A549 (cell line): ENCODE results near the gene RXRA. TPM values are rescaled to one million over a fixed set of nuclear protein-coding genes. Genes with fewer than 3 reads are reported as not detected.

ENCODE experiments used
- ATAC-seq, 2 experiments: fragments of 200-7000 bp in 1 of 2; fragments of >200 bp in 1 of 2; cut with Nextera tagmentation in 1 of 2; cut with Tn5 transposase in 1 of 2; 3 replicates each; pipeline versions ENCODE4 v1.8.0 to v1.9.1; 2018 to 2020; ENCODE audit warnings: mild to moderate bottlenecking in 1 of 2, moderate library complexity in 1 of 2
- CTCF ChIA-PET: fragments of 300-600 bp; sonication (Branson Sonifier 250); formaldehyde crosslinking; extraction: SDS; loops from one replicate; lab custom pipeline; 2021; ENCODE audit warnings: antibody characterized with exemption, inconsistent platforms; lab: Yijun Ruan, JAX
- POLR2A ChIA-PET: fragments of 350-600 bp; formaldehyde crosslinking; extraction: SDS; loops from one replicate; lab custom pipeline; 2021; ENCODE audit warnings: antibody characterized with exemption, inconsistent platforms; lab: Yijun Ruan, JAX
- DNase-seq, 2 experiments: peaks; one replicate each; pipeline versions ENCODE4 v3.0.0 to v3.0.0-alpha.2; 2011 to 2016; ENCODE audit warnings: low read depth in 1 of 2, low spot score in 1 of 2
- FAIRE-seq: peaks from 2 replicates; lab custom pipeline; 2011; peaks lifted over from hg19 to GRCh38; lab: Jason Lieb, UNC
- H3K27ac ChIP-seq, 2 experiments: fragments of >200 bp; sonication (Bioruptor Twin); formaldehyde crosslinking; 3 replicates each; pipeline ENCODE4 v1.5.1; 2016 to 2017
- H3K4me1 ChIP-seq: fragments of >200 bp; sonication (Bioruptor Twin); formaldehyde crosslinking; 3 replicates; pipeline ENCODE4 v1.6.1; 2016
- H3K4me2 ChIP-seq: fragments of >200 bp; sonication (Bioruptor Twin); formaldehyde crosslinking; 3 replicates; pipeline ENCODE4 v1.6.1; 2016
- H3K4me3 ChIP-seq: fragments of >200 bp; sonication (Bioruptor Twin); formaldehyde crosslinking; 3 replicates; pipeline ENCODE4 v1.5.1; 2016
- H3K9me3 ChIP-seq: fragments of >200 bp; sonication (Bioruptor Twin); formaldehyde crosslinking; 3 replicates; pipeline ENCODE4 v1.6.1; 2016
- BHLHE40 ChIP-seq: IDR thresholded peaks from 2 replicates; pipeline ENCODE4 v1.6.1; 2012; ENCODE audit warnings: low read depth, low read length, inconsistent platforms
- CEBPB ChIP-seq, 2 experiments: fragments of >200 bp in 1 of 2; sonication (Bioruptor Twin) in 1 of 2; formaldehyde crosslinking in 1 of 2; IDR thresholded peaks; 2 replicates each; pipeline ENCODE4 v1.6.1; 2012 to 2016
- EHF ChIP-seq: fragments of 250-450 bp; sonication (Bioruptor Pico); IDR thresholded peaks from 2 replicates; pipeline ENCODE4 v1.5.0; 2020; ENCODE audit warnings: mild to moderate bottlenecking
- EP300 ChIP-seq, 2 experiments: fragments of >200 bp; sonication (Bioruptor Twin); formaldehyde crosslinking; IDR thresholded peaks; 2 replicates in 1 of 2; 3 replicates in 1 of 2; pipeline ENCODE4 v1.6.1; 2016 to 2017
- HOXA7 ChIP-seq: fragments of 250-450 bp; sonication (Bioruptor Pico); IDR thresholded peaks from 2 replicates; pipeline ENCODE4 v1.5.0; 2020; ENCODE audit warnings: mild to moderate bottlenecking, moderate library complexity
- HOXB13 ChIP-seq: fragments of 250-450 bp; sonication (Bioruptor Pico); IDR thresholded peaks from 2 replicates; pipeline ENCODE4 v1.5.0; 2020; ENCODE audit warnings: low read depth, mild to moderate bottlenecking, moderate library complexity
- JUN ChIP-seq, 2 experiments: fragments of >200 bp; sonication (Bioruptor Twin); formaldehyde crosslinking; IDR thresholded peaks; 2 replicates in 1 of 2; 3 replicates in 1 of 2; pipeline ENCODE4 v1.6.1; 2016 to 2017
- JUNB ChIP-seq: fragments of >200 bp; sonication (Bioruptor Twin); formaldehyde crosslinking; IDR thresholded peaks from 2 replicates; pipeline ENCODE4 v1.6.1; 2016
- KDM5A ChIP-seq: fragments of 200-600 bp; sonication (generic); IDR thresholded peaks from 2 replicates; pipeline ENCODE4 v1.6.1; 2016; ENCODE audit warnings: antibody characterized with exemption, mild to moderate bottlenecking
- MAFK ChIP-seq: fragments of 450-650 bp; IDR thresholded peaks from 2 replicates; pipeline ENCODE4 v1.6.1; 2014; ENCODE audit not compliant: partially characterized antibody
- MAZ ChIP-seq: fragments of 150-350 bp; IDR thresholded peaks from 2 replicates; pipeline ENCODE4 v1.6.1; 2014; ENCODE audit warnings: antibody characterized with exemption, low read depth, low read length, borderline replicate concordance
- NFE2L2 ChIP-seq: fragments of 150-350 bp; conservative IDR thresholded peaks from 2 replicates; pipeline ENCODE4 v1.6.1; 2014; ENCODE audit warnings: low read length
- NR3C1 ChIP-seq: fragments of >200 bp; sonication (Bioruptor Twin); formaldehyde crosslinking; IDR thresholded peaks from 3 replicates; pipeline ENCODE4 v1.6.1; 2017
- PHF8 ChIP-seq: fragments of 200-600 bp; sonication (generic); IDR thresholded peaks from 2 replicates; pipeline ENCODE4 v1.6.1; 2016; ENCODE audit warnings: low read depth, mild to moderate bottlenecking, antibody characterized with exemption, moderate library complexity, borderline replicate concordance
- POLR2A ChIP-seq: IDR thresholded peaks from 2 replicates; pipeline ENCODE4 v1.6.1; 2012; ENCODE audit warnings: mild to moderate bottlenecking, low read length
- POLR2AphosphoS2 ChIP-seq: conservative IDR thresholded peaks from 2 replicates; pipeline ENCODE4 v1.6.1; 2012; ENCODE audit warnings: low read length, improper control_type of control experiment, inconsistent platforms
- RCOR1 ChIP-seq: fragments of 150-350 bp; IDR thresholded peaks from 2 replicates; pipeline ENCODE4 v1.6.1; 2014; ENCODE audit warnings: antibody characterized with exemption, low read length, low read depth
- RFX5 ChIP-seq: fragments of 450-650 bp; IDR thresholded peaks from 2 replicates; pipeline ENCODE4 v1.7.1; 2014; ENCODE audit warnings: antibody characterized with exemption, mild to moderate bottlenecking, moderate library complexity
- SREBF2 ChIP-seq: fragments of 450-650 bp; IDR thresholded peaks from 2 replicates; pipeline ENCODE4 v1.6.1; 2014; ENCODE audit warnings: mild to moderate bottlenecking, moderate library complexity
- ZFP36 ChIP-seq: fragments of 450-650 bp; IDR thresholded peaks from 2 replicates; pipeline ENCODE4 v1.6.1; 2014; ENCODE audit warnings: borderline replicate concordance; ENCODE audit not compliant: partially characterized antibody
- ZSCAN20 ChIP-seq: fragments of 250-450 bp; sonication (Bioruptor Pico); IDR thresholded peaks from 2 replicates; pipeline ENCODE4 v1.8.0; 2022; ENCODE audit warnings: mild to moderate bottlenecking, moderate library complexity
- WGBS: methylation state at CpG from one replicate; pipeline ENCODE4 v1.1.6; 2017; ENCODE audit errors: missing lambda C conversion rate; 5-methylcytosine and 5-hydroxymethylcytosine counted together
- polyA plus RNA-seq, 4 experiments: library from polyadenylated mRNA; depleted of rRNA in 3 of 4; stranded (reverse); fragments of >200 nt; fragmentation: RNase III in 1 of 4; extraction: RNeasy Plus Mini Kit Qiagen cat#74134 plus additional on column Dnase treatment in 1 of 4; gene quantifications; 2 replicates in 3 of 4; 3 replicates in 1 of 4; pipeline ENCODE4 v1.2.3, GENCODE V29; 2011 to 2017
- TF ChIP-seq, protein P1 (sequence below): fragments of 150-350 bp; IDR thresholded peaks from 2 replicates; pipeline ENCODE4 v1.6.1; 2014; ENCODE audit warnings: low read depth, mild to moderate bottlenecking, low read length
- TF ChIP-seq, protein P2 (sequence below): fragments of >200 bp; sonication (Bioruptor Twin); formaldehyde crosslinking; IDR thresholded peaks from 2 replicates; pipeline ENCODE4 v1.6.1; 2016
- TF ChIP-seq, protein P3 (sequence below): fragments of 250-450 bp; sonication (Bioruptor Pico); IDR thresholded peaks from 2 replicates; pipeline ENCODE4 v1.5.0; 2020; ENCODE audit warnings: low read depth, mild to moderate bottlenecking, moderate library complexity
- TF ChIP-seq, protein P4 (sequence below): fragments of 450-650 bp; IDR thresholded peaks from 2 replicates; pipeline ENCODE4 v1.6.1; 2014; ENCODE audit warnings: antibody characterized with exemption
- TF ChIP-seq, protein P5 (sequence below): fragments of >200 bp; sonication (Bioruptor Twin); formaldehyde crosslinking; IDR thresholded peaks from 3 replicates; pipeline ENCODE4 v1.5.1; 2016
- TF ChIP-seq, protein P6 (sequence below): fragments of 250-450 bp; sonication (Bioruptor Pico); IDR thresholded peaks from 2 replicates; pipeline ENCODE4 v1.5.0; 2021; ENCODE audit warnings: mild to moderate bottlenecking, moderate library complexity, borderline replicate concordance
- TF ChIP-seq, protein P7 (sequence below): IDR thresholded peaks from 2 replicates; pipeline ENCODE4 v1.6.1; 2012

RXRA gene
- polyA plus RNA-seq, 2 of the 4 experiments (the other 2 are of a cell fraction) = 6.6 to 23.9 TPM

DNA sequence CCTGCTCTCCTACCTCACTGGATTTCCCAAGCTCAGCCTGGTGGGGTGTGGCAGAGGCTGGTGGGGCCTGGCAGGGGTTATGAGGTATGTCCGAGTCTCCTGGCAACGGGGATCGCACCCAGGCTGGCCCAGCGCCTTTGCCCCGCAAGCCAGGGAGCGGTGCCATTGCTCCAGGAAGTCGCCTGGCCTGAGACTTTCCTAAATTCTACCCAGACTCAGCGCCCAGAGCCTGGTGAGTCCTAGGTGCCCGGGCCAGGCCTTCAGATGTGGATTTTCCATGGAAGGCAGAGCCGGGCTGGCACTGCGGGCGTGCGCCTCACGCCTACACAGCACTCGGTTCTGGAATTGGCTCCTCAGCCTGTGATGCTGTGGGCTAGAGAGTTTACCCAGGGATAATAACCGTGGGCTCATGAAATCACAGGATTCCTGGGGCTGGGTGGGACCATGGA lies 159.9 kb downstream of the RXRA start:
- no peak for FAIRE-seq
- no peaks in the 10 kb centered on the region for H3K4me1 ChIP-seq
- 69% methylated on average over 10 of the region's 16 CpGs for WGBS
- no peak overlapping the region for H3K4me3 ChIP-seq
- H3K9me3 ChIP-seq = no peaks in the 10 kb centered on the region
- no peak for DNase-seq
- ChIA-PET CTCF (interaction anchor here (1.2 kb wide), 1 partner anchor 37 kb away, joined by 3 read pairs; no protein-coding TSS in a partner anchor), POLR2A (no interaction called here)
- no peak overlapping the region for H3K27ac ChIP-seq
- TF ChIP-seq JUN (IDR thresholded peaks at IDR 0.05) (no peak), NR3C1 (no peak), PHF8 (no peak), EHF (no peak), ZSCAN20 (CRISPR knock-in tag) (no peak), POLR2A (no peak), SREBF2 (no peak), ZFP36 (no peak), CEBPB (IDR thresholded peaks at IDR 0.05) (no peak), JUNB (no peak), HOXA7 (no peak), POLR2AphosphoS2 (no peak)
- TF ChIP-seq, protein P1, sequence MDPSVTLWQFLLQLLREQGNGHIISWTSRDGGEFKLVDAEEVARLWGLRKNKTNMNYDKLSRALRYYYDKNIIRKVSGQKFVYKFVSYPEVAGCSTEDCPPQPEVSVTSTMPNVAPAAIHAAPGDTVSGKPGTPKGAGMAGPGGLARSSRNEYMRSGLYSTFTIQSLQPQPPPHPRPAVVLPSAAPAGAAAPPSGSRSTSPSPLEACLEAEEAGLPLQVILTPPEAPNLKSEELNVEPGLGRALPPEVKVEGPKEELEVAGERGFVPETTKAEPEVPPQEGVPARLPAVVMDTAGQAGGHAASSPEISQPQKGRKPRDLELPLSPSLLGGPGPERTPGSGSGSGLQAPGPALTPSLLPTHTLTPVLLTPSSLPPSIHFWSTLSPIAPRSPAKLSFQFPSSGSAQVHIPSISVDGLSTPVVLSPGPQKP = no peak
- TF ChIP-seq, protein P2, sequence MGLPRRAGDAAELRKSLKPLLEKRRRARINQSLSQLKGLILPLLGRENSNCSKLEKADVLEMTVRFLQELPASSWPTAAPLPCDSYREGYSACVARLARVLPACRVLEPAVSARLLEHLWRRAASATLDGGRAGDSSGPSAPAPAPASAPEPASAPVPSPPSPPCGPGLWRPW = no peak
- TF ChIP-seq, protein P3, sequence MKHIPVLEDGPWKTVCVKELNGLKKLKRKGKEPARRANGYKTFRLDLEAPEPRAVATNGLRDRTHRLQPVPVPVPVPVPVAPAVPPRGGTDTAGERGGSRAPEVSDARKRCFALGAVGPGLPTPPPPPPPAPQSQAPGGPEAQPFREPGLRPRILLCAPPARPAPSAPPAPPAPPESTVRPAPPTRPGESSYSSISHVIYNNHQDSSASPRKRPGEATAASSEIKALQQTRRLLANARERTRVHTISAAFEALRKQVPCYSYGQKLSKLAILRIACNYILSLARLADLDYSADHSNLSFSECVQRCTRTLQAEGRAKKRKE (CRISPR knock-in tag) = no peak
- H3K4me2 ChIP-seq = no peak overlapping the region
- no peak for ATAC-seq

DNA sequence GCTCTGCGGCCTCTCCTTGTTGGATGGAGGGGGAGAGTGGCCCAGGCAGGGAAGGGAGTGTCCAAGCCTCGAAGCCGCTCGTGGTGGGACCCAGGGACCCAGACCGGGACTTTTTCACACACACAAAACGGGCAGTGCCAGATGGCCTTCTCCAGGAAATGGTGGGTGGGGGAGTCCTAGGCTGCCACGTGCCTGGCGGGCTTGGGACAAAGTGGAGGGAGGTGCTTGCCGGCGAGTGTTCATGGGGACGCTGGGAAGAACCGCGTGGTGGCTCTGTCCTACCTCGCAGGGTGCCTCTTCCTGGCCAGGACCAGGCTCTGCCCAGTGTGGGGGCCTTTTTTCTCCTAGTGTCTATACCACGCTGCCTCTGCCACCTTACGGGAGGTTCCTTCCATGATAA lies 160.3 kb downstream of the RXRA start:
- WGBS = 87% methylated on average over 15 of the region's 16 CpGs
- no peak overlapping the region for H3K4me2 ChIP-seq
- H3K27ac ChIP-seq = no peak overlapping the region
- H3K4me3 ChIP-seq = no peak overlapping the region
- ChIA-PET POLR2A (no interaction called here), CTCF (no interaction called here)
- no peak for ATAC-seq
- no peak for TF ChIP-seq EP300 (IDR thresholded peaks at IDR 0.05)
- TF ChIP-seq BHLHE40 = no peak
- TF ChIP-seq RFX5 = no peak
- TF ChIP-seq MAFK = no peak
- TF ChIP-seq KDM5A = no peak
- TF ChIP-seq, protein P3 (CRISPR knock-in tag) = no peak
- no peak for TF ChIP-seq POLR2A
- no peak for TF ChIP-seq NFE2L2
- no peak for TF ChIP-seq JUNB
- TF ChIP-seq MAZ = no peak
- TF ChIP-seq HOXB13 = no peak
- TF ChIP-seq, protein P4, sequence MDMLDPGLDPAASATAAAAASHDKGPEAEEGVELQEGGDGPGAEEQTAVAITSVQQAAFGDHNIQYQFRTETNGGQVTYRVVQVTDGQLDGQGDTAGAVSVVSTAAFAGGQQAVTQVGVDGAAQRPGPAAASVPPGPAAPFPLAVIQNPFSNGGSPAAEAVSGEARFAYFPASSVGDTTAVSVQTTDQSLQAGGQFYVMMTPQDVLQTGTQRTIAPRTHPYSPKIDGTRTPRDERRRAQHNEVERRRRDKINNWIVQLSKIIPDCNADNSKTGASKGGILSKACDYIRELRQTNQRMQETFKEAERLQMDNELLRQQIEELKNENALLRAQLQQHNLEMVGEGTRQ = no peak
- TF ChIP-seq, protein P5, sequence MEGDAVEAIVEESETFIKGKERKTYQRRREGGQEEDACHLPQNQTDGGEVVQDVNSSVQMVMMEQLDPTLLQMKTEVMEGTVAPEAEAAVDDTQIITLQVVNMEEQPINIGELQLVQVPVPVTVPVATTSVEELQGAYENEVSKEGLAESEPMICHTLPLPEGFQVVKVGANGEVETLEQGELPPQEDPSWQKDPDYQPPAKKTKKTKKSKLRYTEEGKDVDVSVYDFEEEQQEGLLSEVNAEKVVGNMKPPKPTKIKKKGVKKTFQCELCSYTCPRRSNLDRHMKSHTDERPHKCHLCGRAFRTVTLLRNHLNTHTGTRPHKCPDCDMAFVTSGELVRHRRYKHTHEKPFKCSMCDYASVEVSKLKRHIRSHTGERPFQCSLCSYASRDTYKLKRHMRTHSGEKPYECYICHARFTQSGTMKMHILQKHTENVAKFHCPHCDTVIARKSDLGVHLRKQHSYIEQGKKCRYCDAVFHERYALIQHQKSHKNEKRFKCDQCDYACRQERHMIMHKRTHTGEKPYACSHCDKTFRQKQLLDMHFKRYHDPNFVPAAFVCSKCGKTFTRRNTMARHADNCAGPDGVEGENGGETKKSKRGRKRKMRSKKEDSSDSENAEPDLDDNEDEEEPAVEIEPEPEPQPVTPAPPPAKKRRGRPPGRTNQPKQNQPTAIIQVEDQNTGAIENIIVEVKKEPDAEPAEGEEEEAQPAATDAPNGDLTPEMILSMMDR = no peak
- no peak for TF ChIP-seq RCOR1
- no peak for TF ChIP-seq POLR2AphosphoS2
- TF ChIP-seq, protein P6, sequence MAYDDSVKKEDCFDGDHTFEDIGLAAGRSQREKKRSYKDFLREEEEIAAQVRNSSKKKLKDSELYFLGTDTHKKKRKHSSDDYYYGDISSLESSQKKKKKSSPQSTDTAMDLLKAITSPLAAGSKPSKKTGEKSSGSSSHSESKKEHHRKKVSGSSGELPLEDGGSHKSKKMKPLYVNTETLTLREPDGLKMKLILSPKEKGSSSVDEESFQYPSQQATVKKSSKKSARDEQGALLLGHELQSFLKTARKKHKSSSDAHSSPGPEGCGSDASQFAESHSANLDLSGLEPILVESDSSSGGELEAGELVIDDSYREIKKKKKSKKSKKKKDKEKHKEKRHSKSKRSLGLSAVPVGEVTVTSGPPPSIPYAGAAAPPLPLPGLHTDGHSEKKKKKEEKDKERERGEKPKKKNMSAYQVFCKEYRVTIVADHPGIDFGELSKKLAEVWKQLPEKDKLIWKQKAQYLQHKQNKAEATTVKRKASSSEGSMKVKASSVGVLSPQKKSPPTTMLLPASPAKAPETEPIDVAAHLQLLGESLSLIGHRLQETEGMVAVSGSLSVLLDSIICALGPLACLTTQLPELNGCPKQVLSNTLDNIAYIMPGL (CRISPR knock-in tag) = no peak
- no peak for TF ChIP-seq CEBPB (IDR thresholded peaks at IDR 0.05)
- TF ChIP-seq HOXA7 = no peak
- TF ChIP-seq, protein P7, sequence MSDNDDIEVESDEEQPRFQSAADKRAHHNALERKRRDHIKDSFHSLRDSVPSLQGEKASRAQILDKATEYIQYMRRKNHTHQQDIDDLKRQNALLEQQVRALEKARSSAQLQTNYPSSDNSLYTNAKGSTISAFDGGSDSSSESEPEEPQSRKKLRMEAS = no peak
- H3K9me3 ChIP-seq = no peaks in the 10 kb centered on the region
- no peak for DNase-seq
- H3K4me1 ChIP-seq = no peaks in the 10 kb centered on the region
- no peak for FAIRE-seq
